ENCODE data around the gene RAET1E. TPM values are rescaled to one million over a fixed set of nuclear protein-coding genes. Genes with fewer than 3 reads are reported as not detected.

RAET1E gene
- total and polyA plus RNA-seq, 9 of the 15 experiments (the other 6 are each of a cell fraction or from before 2014, with no cell fraction given): not detected

DNA sequence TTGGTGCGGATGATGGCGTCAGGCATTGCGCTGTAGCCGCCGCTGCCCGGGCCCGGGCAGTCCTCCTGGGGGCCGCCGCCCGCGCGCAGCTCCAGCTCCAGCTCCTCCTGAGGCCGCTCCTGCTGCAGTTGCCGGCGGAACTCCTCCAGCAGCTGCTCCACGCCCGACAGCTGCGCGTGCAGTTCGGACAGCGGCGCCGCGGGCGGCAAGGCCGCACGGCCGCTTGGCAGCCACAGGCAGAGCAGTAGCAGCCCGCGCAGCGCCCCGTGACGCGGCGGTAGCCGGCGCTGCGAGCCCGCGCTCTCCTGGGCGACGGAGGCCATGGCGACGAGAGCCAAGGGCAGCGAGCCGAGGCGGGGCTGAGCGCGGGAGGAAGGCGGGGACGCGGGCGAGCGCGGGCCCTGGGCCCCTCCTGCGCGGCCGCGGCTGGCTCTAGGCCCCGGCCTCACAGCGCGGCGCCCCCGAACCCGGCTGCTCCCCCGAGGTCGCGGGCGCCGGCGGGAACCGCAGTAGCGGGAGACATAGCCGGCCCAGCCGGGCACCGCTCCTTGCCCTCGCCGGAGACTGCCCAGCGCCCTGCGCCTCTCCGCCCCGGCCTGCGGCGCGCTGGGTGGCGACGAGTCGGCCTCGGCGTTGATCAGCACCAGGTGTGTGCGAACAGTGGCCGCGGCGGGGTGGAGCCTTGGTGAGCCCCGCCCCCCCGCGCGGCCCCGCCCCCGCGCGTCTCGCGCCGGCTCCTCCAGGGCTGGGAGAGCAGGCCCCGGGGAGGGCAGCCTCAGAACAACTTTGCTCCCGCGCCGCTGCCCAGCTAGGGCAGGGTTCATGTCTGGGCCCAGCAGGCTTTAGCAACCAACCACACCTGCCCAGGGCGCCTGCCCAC, 34.0 kb downstream of the RAET1E start, which contains the start of gene LRP11 (continued):
- TF ChIP-seq, protein P1, sequence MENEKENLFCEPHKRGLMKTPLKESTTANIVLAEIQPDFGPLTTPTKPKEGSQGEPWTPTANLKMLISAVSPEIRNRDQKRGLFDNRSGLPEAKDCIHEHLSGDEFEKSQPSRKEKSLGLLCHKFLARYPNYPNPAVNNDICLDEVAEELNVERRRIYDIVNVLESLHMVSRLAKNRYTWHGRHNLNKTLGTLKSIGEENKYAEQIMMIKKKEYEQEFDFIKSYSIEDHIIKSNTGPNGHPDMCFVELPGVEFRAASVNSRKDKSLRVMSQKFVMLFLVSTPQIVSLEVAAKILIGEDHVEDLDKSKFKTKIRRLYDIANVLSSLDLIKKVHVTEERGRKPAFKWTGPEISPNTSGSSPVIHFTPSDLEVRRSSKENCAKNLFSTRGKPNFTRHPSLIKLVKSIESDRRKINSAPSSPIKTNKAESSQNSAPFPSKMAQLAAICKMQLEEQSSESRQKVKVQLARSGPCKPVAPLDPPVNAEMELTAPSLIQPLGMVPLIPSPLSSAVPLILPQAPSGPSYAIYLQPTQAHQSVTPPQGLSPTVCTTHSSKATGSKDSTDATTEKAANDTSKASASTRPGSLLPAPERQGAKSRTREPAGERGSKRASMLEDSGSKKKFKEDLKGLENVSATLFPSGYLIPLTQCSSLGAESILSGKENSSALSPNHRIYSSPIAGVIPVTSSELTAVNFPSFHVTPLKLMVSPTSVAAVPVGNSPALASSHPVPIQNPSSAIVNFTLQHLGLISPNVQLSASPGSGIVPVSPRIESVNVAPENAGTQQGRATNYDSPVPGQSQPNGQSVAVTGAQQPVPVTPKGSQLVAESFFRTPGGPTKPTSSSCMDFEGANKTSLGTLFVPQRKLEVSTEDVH (IDR thresholded peaks at IDR 0.05; ENCODE audit: low read depth, partially characterized antibody): no peak
- TF ChIP-seq, protein P2, sequence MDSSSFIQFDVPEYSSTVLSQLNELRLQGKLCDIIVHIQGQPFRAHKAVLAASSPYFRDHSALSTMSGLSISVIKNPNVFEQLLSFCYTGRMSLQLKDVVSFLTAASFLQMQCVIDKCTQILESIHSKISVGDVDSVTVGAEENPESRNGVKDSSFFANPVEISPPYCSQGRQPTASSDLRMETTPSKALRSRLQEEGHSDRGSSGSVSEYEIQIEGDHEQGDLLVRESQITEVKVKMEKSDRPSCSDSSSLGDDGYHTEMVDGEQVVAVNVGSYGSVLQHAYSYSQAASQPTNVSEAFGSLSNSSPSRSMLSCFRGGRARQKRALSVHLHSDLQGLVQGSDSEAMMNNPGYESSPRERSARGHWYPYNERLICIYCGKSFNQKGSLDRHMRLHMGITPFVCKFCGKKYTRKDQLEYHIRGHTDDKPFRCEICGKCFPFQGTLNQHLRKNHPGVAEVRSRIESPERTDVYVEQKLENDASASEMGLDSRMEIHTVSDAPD (CRISPR knock-in tag; IDR thresholded peaks at IDR 0.05): no peak
- TF ChIP-seq RBM14 (IDR thresholded peaks at IDR 0.05; ENCODE audit: borderline replicate concordance, insufficient read depth, low read depth, low read length) (no peak), TAF1 (IDR thresholded peaks at IDR 0.05; ENCODE audit: control insufficient read depth, extremely low read depth, insufficient read depth, low read length, severe bottlenecking) (peak; percentile 5), CXXC5 (CRISPR knock-in tag; IDR thresholded peaks at IDR 0.05) (peak; percentile 82), ASH1L (IDR thresholded peaks at IDR 0.05; ENCODE audit: borderline replicate concordance, low read depth, partially characterized antibody) (no peak), ZNF830 (CRISPR knock-in tag; IDR thresholded peaks at IDR 0.05) (no peak), EHMT2 (IDR thresholded peaks at IDR 0.05) (peak; percentile 8; the same call in 1 of the 2 replicates), XRCC3 (IDR thresholded peaks at IDR 0.05) (no peak), ZNF551 (CRISPR knock-in tag; IDR thresholded peaks at IDR 0.05) (no peak), NFATC3 (IDR thresholded peaks at IDR 0.05) (no peak), MBD2 (IDR thresholded peaks at IDR 0.05; ENCODE audit: borderline replicate concordance, low read depth) (no peak), TEAD1 (CRISPR knock-in tag; IDR thresholded peaks at IDR 0.05) (peak in 1 of 2 experiments; percentile 60; a peak in 1 of 4 replicates), ZNF23 (CRISPR knock-in tag; IDR thresholded peaks at IDR 0.05) (no peak)
- TF ChIP-seq, protein P3, sequence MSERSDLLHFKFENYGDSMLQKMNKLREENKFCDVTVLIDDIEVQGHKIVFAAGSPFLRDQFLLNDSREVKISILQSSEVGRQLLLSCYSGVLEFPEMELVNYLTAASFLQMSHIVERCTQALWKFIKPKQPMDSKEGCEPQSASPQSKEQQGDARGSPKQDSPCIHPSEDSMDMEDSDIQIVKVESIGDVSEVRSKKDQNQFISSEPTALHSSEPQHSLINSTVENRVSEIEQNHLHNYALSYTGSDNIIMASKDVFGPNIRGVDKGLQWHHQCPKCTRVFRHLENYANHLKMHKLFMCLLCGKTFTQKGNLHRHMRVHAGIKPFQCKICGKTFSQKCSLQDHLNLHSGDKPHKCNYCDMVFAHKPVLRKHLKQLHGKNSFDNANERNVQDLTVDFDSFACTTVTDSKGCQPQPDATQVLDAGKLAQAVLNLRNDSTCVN (CRISPR knock-in tag; IDR thresholded peaks at IDR 0.05): no peak
- TF ChIP-seq, protein P4, sequence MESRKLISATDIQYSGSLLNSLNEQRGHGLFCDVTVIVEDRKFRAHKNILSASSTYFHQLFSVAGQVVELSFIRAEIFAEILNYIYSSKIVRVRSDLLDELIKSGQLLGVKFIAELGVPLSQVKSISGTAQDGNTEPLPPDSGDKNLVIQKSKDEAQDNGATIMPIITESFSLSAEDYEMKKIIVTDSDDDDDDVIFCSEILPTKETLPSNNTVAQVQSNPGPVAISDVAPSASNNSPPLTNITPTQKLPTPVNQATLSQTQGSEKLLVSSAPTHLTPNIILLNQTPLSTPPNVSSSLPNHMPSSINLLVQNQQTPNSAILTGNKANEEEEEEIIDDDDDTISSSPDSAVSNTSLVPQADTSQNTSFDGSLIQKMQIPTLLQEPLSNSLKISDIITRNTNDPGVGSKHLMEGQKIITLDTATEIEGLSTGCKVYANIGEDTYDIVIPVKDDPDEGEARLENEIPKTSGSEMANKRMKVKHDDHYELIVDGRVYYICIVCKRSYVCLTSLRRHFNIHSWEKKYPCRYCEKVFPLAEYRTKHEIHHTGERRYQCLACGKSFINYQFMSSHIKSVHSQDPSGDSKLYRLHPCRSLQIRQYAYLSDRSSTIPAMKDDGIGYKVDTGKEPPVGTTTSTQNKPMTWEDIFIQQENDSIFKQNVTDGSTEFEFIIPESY (CRISPR knock-in tag; IDR thresholded peaks at IDR 0.05): no peak; the same call in 1 of the 2 replicates
- TF ChIP-seq, protein P5, sequence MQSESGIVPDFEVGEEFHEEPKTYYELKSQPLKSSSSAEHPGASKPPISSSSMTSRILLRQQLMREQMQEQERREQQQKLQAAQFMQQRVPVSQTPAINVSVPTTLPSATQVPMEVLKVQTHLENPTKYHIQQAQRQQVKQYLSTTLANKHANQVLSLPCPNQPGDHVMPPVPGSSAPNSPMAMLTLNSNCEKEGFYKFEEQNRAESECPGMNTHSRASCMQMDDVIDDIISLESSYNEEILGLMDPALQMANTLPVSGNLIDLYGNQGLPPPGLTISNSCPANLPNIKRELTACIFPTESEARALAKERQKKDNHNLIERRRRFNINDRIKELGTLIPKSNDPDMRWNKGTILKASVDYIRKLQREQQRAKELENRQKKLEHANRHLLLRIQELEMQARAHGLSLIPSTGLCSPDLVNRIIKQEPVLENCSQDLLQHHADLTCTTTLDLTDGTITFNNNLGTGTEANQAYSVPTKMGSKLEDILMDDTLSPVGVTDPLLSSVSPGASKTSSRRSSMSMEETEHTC (IDR thresholded peaks at IDR 0.05): no peak

Measured in K562 (cell line).